H54 (cell line): ENCODE data around the gene MRGPRF.

ENCODE experiments used
- DNase-seq: peaks from one replicate; pipeline ENCODE4 v3.0.0; 2011; ENCODE audit warnings: low spot score, mixed read lengths; ENCODE audit not compliant: insufficient read length
- FAIRE-seq: peaks from 3 replicates; lab custom pipeline; 2011; peaks lifted over from hg19 to GRCh38; lab: Jason Lieb, UNC
- POLR2A ChIP-seq: IDR thresholded peaks from 2 replicates; pipeline ENCODE4 v1.6.1; 2011; ENCODE audit warnings: low read depth, mild to moderate bottlenecking, low read length

Gene MRGPRF

GRCh38 chr11:69040581-69041260 is 27.7 kb upstream of the MRGPRF start:
- DNase-seq (no peak), FAIRE-seq (no peak)
- no peak for TF ChIP-seq POLR2A

GRCh38 chr11:69040051-69040450 is 27.0 kb upstream of the MRGPRF start:
- no peak for DNase-seq
- FAIRE-seq, result no peak
- TF ChIP-seq POLR2A, result no peak

- no peak for TF ChIP-seq POLR2A
- DNase-seq (no peak), FAIRE-seq (no peak)
Measured at GRCh38 chr11:69039501-69039900, 26.5 kb upstream of the MRGPRF start.

GRCh38 chr11:69037544-69037943 is 24.5 kb upstream of the MRGPRF start:
- TF ChIP-seq POLR2A, result no peak
- DNase-seq (no peak), FAIRE-seq (no peak)

- no peak for FAIRE-seq
- TF ChIP-seq POLR2A, result no peak
Measured at GRCh38 chr11:69037074-69037473, 24.0 kb upstream of the MRGPRF start.

GRCh38 chr11:69035946-69036340 is 22.9 kb upstream of the MRGPRF start:
- no peak for FAIRE-seq
- TF ChIP-seq POLR2A, result no peak

More at GRCh38 chr11:69037074-69037473, 24.0 kb upstream of the MRGPRF start:
- DNase-seq, result no peak

GRCh38 chr11:69035150-69035945 is 22.3 kb upstream of the MRGPRF start:
- DNase-seq, result no peak
- no peak for TF ChIP-seq POLR2A

More at GRCh38 chr11:69035946-69036340, 22.9 kb upstream of the MRGPRF start:
- no peak for DNase-seq

GRCh38 chr11:69034123-69034867 is 21.2 kb upstream of the MRGPRF start:
- FAIRE-seq, result no peak
- TF ChIP-seq POLR2A, result no peak
- no peak for DNase-seq

More at GRCh38 chr11:69035150-69035945, 22.3 kb upstream of the MRGPRF start:
- FAIRE-seq, result no peak

- FAIRE-seq, result no peak
- DNase-seq, result no peak
- TF ChIP-seq POLR2A, result no peak
Measured at GRCh38 chr11:69033431-69033830, 20.4 kb upstream of the MRGPRF start.

- DNase-seq (no peak), FAIRE-seq (no peak)
- TF ChIP-seq POLR2A, result no peak
Measured at GRCh38 chr11:69032833-69033232, 19.8 kb upstream of the MRGPRF start.

GRCh38 chr11:69030301-69030700 is 17.3 kb upstream of the MRGPRF start:
- no peak for TF ChIP-seq POLR2A
- FAIRE-seq (no peak), DNase-seq (no peak)

GRCh38 chr11:69027704-69028372 is 14.8 kb upstream of the MRGPRF start:
- no peak for TF ChIP-seq POLR2A
- DNase-seq (no peak), FAIRE-seq (no peak)

- no peak for TF ChIP-seq POLR2A
- FAIRE-seq, result no peak
- no peak for DNase-seq
Measured at GRCh38 chr11:69024509-69024908, 11.5 kb upstream of the MRGPRF start.
